Panc1 (cell line): Measurements from ENCODE around the gene TEX13B. TPM values are rescaled to one million over a fixed set of nuclear protein-coding genes. Genes with fewer than 3 reads are reported as not detected.
A peak's percentile ranks its signal among the peaks of the same experiment; 100 is the strongest.

Source experiments
- ATAC-seq: fragments of 200-7000 bp; cut with Tn5 transposase; 2 replicates; pipeline ENCODE4 v1.9.1; 2020; ENCODE audit warnings: mild to moderate bottlenecking, moderate library complexity
- BruUV-seq: library from RNA; stranded (reverse); fragments of 400-500 nt; replicated peaks from 2 replicates; lab custom pipeline; 2021; lab: Mats Ljungman, UMichigan
- CTCF ChIA-PET: fragments of 300-600 bp; sonication (Branson Sonifier 250); formaldehyde crosslinking; loops from one replicate; lab custom pipeline; 2022; ENCODE audit warnings: antibody characterized with exemption; lab: Charles Lee
- POLR2A ChIA-PET: fragments of 300-600 bp; sonication (Branson Sonifier 250); formaldehyde crosslinking; loops from one replicate; lab custom pipeline; 2022; ENCODE audit warnings: antibody characterized with exemption; lab: Charles Lee
- DNase-seq: peaks from one replicate; pipeline ENCODE4 v3.0.0-alpha.2; 2010; ENCODE audit warnings: low read depth, low spot score
- H3K27ac ChIP-seq: 2 replicates; pipeline ENCODE4 v1.5.1; 2011; ENCODE audit warnings: mild to moderate bottlenecking, low read length, inconsistent platforms
- H3K27me3 ChIP-seq: fragments of 200-500 bp; sonication (Bioruptor generic); 2 replicates; pipeline ENCODE4 v1.6.0; 2014; ENCODE audit warnings: low read length, inconsistent platforms; ENCODE audit not compliant: control insufficient read depth, insufficient read depth
- H3K36me3 ChIP-seq: fragments of 200-500 bp; sonication (Bioruptor generic); 2 replicates; pipeline ENCODE4 v1.5.1; 2014; ENCODE audit warnings: inconsistent platforms, mild to moderate bottlenecking, low read length, moderate library complexity; ENCODE audit not compliant: control insufficient read depth, insufficient read depth
- H3K4me1 ChIP-seq: 2 replicates; pipeline ENCODE4 v1.5.1; 2011; ENCODE audit warnings: inconsistent platforms, mild to moderate bottlenecking, low read length, moderate library complexity; ENCODE audit not compliant: control insufficient read depth, insufficient read depth
- H3K4me3 ChIP-seq, 2 experiments: 2 replicates each; pipeline ENCODE4 v1.5.1; 2011 to 2012; ENCODE audit warnings: low read depth in 2 of 2, low read length in 2 of 2, mild to moderate bottlenecking in 2 of 2, inconsistent platforms in 1 of 2, moderate library complexity in 1 of 2
- H3K9me3 ChIP-seq: fragments of 200-500 bp; sonication (Bioruptor generic); 2 replicates; pipeline ENCODE4 v1.5.1; 2014; ENCODE audit warnings: low read depth, mild to moderate bottlenecking, inconsistent platforms, low read length, moderate library complexity; ENCODE audit not compliant: control insufficient read depth, insufficient read depth
- CTCF ChIP-seq: fragments of 450-650 bp; IDR thresholded peaks from 2 replicates; pipeline ENCODE4 v1.5.1; 2017; ENCODE audit warnings: mild to moderate bottlenecking
- POLR2AphosphoS5 ChIP-seq: IDR thresholded peaks from 2 replicates; pipeline ENCODE4 v1.6.1; 2012; ENCODE audit warnings: mild to moderate bottlenecking, low read depth, low read length, moderate library complexity
- REST ChIP-seq, 2 experiments: IDR thresholded peaks; 2 replicates each; pipeline ENCODE4 v1.6.1; 2011 to 2012; ENCODE audit warnings: low read depth in 2 of 2, control low read depth in 1 of 2, low read length in 1 of 2, mild to moderate bottlenecking in 1 of 2, moderate library complexity in 1 of 2; ENCODE audit not compliant: insufficient read depth in 1 of 2
- SIN3A ChIP-seq: IDR thresholded peaks from 2 replicates; pipeline ENCODE4 v1.6.1; 2012; ENCODE audit warnings: low read depth, mild to moderate bottlenecking, low read length, moderate library complexity, borderline replicate concordance; ENCODE audit not compliant: insufficient read depth
- TCF7L2 ChIP-seq: IDR thresholded peaks from 2 replicates; pipeline ENCODE4 v1.6.1; 2011; ENCODE audit warnings: mild to moderate bottlenecking, low read depth, low read length, inconsistent platforms
- in situ Hi-C: cut with HindIII; loops from 2 replicates; pipeline ENCODE4 v1.10.0; 2016; ENCODE audit warnings: low sequenced_read_pairs, low pct_unique_long_range_greater_than_20kb
- intact Hi-C: fragments of 100-400 bp; cut with micrococcal nuclease; formaldehyde crosslinking; loops from one replicate; pipeline ENCODE4 v1.10.0; 2022; ENCODE audit not compliant: unreplicated experiment
- total RNA-seq: library from RNA; stranded (reverse); gene quantifications from one replicate; pipeline ENCODE4 v1.2.1, GENCODE V29; 2021; ENCODE audit not compliant: unreplicated experiment

TEX13B gene
- total RNA-seq, 1 experiment from 2014 or later, result not detected

GRCh38 chrX:107979534-107979933 lies 2.6 kb downstream of the TEX13B start:
- CTCF ChIA-PET, result no interaction called here
- ATAC-seq (no peak), DNase-seq (no peak)
- POLR2A ChIA-PET, result no interaction called here
- in situ Hi-C loops (no loop called here), intact Hi-C loops (no loop called here)
- BruUV-seq, result no TSS peak
- no peak overlapping the region for H3K4me3 ChIP-seq
- no peak overlapping the region for H3K27ac ChIP-seq
- no peaks in the 10 kb centered on the region for H3K36me3 ChIP-seq
- no peaks in the 10 kb centered on the region for H3K9me3 ChIP-seq
- H3K4me1 ChIP-seq, result no peaks in the 10 kb centered on the region
- no peaks in the 10 kb centered on the region for H3K27me3 ChIP-seq
- TF ChIP-seq SIN3A (no peak), POLR2AphosphoS5 (no peak), REST (IDR thresholded peaks at IDR 0.05; ENCODE audit: insufficient read depth in 1 of 2, low read depth in 2 of 2, low read length in 1 of 2) (no peak), TCF7L2 (no peak), CTCF (no peak)

DNA sequence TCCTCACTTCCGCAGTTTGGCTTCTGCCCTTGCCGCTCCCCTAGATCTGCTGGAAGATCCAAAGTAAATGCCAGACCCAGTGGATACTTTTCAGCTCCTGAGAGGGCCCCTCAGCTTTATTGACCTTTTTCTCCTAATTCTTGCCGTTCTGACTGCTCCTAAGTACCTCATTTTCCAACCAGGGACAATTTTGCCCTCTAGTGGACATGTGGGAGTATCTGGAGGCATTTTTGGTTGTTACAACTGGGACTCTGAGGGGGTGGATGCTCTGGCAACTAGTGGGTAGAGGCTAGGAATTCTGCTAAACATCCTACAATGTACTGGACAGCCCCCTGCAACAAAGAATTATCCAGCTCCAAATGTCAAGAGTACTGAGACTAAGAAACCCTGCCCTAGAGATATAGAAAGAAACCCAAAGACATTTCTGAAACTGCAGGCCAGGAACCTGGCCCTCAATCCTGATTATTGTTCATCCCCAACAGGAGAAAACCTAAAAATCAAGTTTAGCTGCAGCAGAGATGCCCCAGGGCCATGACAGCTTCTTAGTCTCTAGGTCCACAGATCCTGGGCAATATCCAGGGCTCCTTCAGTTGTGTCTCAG lies 3.4 kb downstream of the TEX13B start:
- Histone ChIP-seq H3K27me3 (no peaks in the 10 kb centered on the region), H3K4me1 (no peaks in the 10 kb centered on the region), H3K36me3 (no peaks in the 10 kb centered on the region), H3K27ac (no peak overlapping the region), H3K9me3 (no peaks in the 10 kb centered on the region), H3K4me3 (no peak overlapping the region)
- in situ Hi-C loops, result no loop called here
- BruUV-seq, result no TSS peak
- DNase-seq, result no peak
- no peak for TF ChIP-seq TCF7L2
- peak; percentile 82 for TF ChIP-seq CTCF
- TF ChIP-seq REST (IDR thresholded peaks at IDR 0.05; ENCODE audit: insufficient read depth in 1 of 2, low read depth in 2 of 2, low read length in 1 of 2), result no peak
- no peak for TF ChIP-seq SIN3A
- TF ChIP-seq POLR2AphosphoS5, result no peak
- peak; percentile 89 for ATAC-seq
- intact Hi-C loops, result no loop called here
- POLR2A ChIA-PET, result interaction anchor here (0.6 kb wide), 1 partner anchor 197 kb away, joined by 8 read pairs; no protein-coding TSS in a partner anchor
- CTCF ChIA-PET, result no interaction called here
